Thyroid gland (tissue), 4 donors: ENCODE results near the gene EHD3. TPM values are rescaled to one million over a fixed set of nuclear protein-coding genes. Genes with fewer than 3 reads are reported as not detected.

Experiments
- DNase-seq, 2 donors: peaks; one replicate each; pipeline ENCODE4 v3.0.0-alpha.2; 2019
- H3K27ac ChIP-seq, 3 donors: fragments of 200-600 bp; sonication (generic); 1 replicate in 2 of 3; 2 replicates in 1 of 3; pipeline ENCODE4 v1.5.1; 2016 to 2019; ENCODE audit warnings: mild to moderate bottlenecking in 1 of 3, moderate library complexity in 1 of 3
- H3K27me3 ChIP-seq: fragments of 200-600 bp; sonication (generic); one replicate; pipeline ENCODE4 v1.5.1; 2019
- H3K36me3 ChIP-seq, 2 donors: fragments of 200-600 bp; sonication (generic); one replicate each; pipeline ENCODE4 v1.5.1; 2016 to 2019
- H3K4me1 ChIP-seq, 2 donors: fragments of 200-600 bp; sonication (generic); one replicate each; pipeline ENCODE4 v1.5.1; 2017 to 2019
- H3K4me3 ChIP-seq, 3 donors: fragments of 200-600 bp; sonication (generic); replicated peaks in 1 of 3; 1 replicate in 2 of 3; 2 replicates in 1 of 3; pipeline ENCODE4 v1.5.1; 2016; ENCODE audit warnings: mild to moderate bottlenecking in 1 of 3
- H3K9me3 ChIP-seq: fragments of 200-600 bp; sonication (generic); one replicate; pipeline ENCODE4 v1.5.1; 2017
- CTCF ChIP-seq, 6 experiments: fragments of 200-600 bp in 3 of 6; fragments of 450-650 bp in 3 of 6; sonication (generic) in 3 of 6; IDR thresholded peaks; one replicate each; pipeline ENCODE4 v1.5.1; 2016 to 2019; ENCODE audit warnings: antibody characterized with exemption in 6 of 6, mild to moderate bottlenecking in 2 of 6, inconsistent platforms in 1 of 6, moderate library complexity in 1 of 6
- POLR2A ChIP-seq, 2 donors: fragments of 450-650 bp; IDR thresholded peaks; one replicate each; pipeline ENCODE4 v1.6.1; 2017; ENCODE audit warnings: antibody characterized with exemption in 2 of 2, mild to moderate bottlenecking in 2 of 2, moderate library complexity in 1 of 2
- WGBS, 2 donors: methylation state at CpG; one replicate each; pipeline ENCODE4 v1.1.5; 2017; 5-methylcytosine and 5-hydroxymethylcytosine counted together
- intact Hi-C: fragments of 100-400 bp; cut with DNase I; formaldehyde crosslinking; loops from one replicate; pipeline ENCODE4 v1.15.1; 2023
- total RNA-seq, 4 donors: library from RNA; depleted of rRNA; stranded (reverse); fragments of >200 nt; gene quantifications; one replicate each; pipeline ENCODE4 v1.2.3, GENCODE V29; 2016

EHD3 gene
- total RNA-seq, 4 donors from 2014 or later: 4.2 to 9.2 (median 5.5) TPM

GRCh38 chr2:31241625-31242270 lies 7.8 kb downstream of the EHD3 start:
- no peak overlapping the region for H3K27ac ChIP-seq
- H3K4me3 ChIP-seq: no peak overlapping the region
- intact Hi-C loops: no loop called here
- no peak for DNase-seq
- no peaks in the 10 kb centered on the region for H3K36me3 ChIP-seq
- peaks cover 0 to 7% of the 10 kb centered on the region in 2 donors for H3K4me1 ChIP-seq
- no peak for TF ChIP-seq POLR2A (IDR thresholded peaks at IDR 0.05)
- TF ChIP-seq CTCF (IDR thresholded peaks at IDR 0.05): no peak
- no peaks in the 10 kb centered on the region for H3K27me3 ChIP-seq
- no peaks in the 10 kb centered on the region for H3K9me3 ChIP-seq
- WGBS, 2 donors: 83 to 86% methylated on average over 9 of the region's 10 CpGs

GRCh38 chr2:31243053-31243452 lies 9.1 kb downstream of the EHD3 start:
- Histone ChIP-seq H3K4me1 (peaks cover 0 to 7% of the 10 kb centered on the region in 2 donors), H3K36me3 (no peaks in the 10 kb centered on the region), H3K27ac (no peak overlapping the region), H3K27me3 (no peaks in the 10 kb centered on the region), H3K4me3 (no peak overlapping the region), H3K9me3 (no peaks in the 10 kb centered on the region)
- intact Hi-C loops: no loop called here
- TF ChIP-seq CTCF (IDR thresholded peaks at IDR 0.05) (no peak), POLR2A (IDR thresholded peaks at IDR 0.05) (no peak)
- 96% methylated on average over 5 of the region's 5 CpGs for WGBS, 2 donors
- DNase-seq: no peak

GRCh38 chr2:31244101-31244500 lies 10.1 kb downstream of the EHD3 start:
- Histone ChIP-seq H3K4me3 (no peak overlapping the region), H3K9me3 (no peaks in the 10 kb centered on the region), H3K27me3 (no peaks in the 10 kb centered on the region), H3K4me1 (peaks cover 0 to 7% of the 10 kb centered on the region in 2 donors), H3K36me3 (no peaks in the 10 kb centered on the region), H3K27ac (no peak overlapping the region)
- 88 to 92% methylated on average over 10 of the region's 10 CpGs for WGBS, 2 donors
- intact Hi-C loops: no loop called here
- TF ChIP-seq POLR2A (IDR thresholded peaks at IDR 0.05) (no peak), CTCF (IDR thresholded peaks at IDR 0.05) (no peak)
- no peak for DNase-seq

GRCh38 chr2:31246184-31246852 lies 12.4 kb downstream of the EHD3 start:
- Histone ChIP-seq H3K27ac (no peak overlapping the region), H3K4me1 (no peaks in the 10 kb centered on the region), H3K27me3 (no peaks in the 10 kb centered on the region), H3K9me3 (no peaks in the 10 kb centered on the region), H3K4me3 (no peak overlapping the region), H3K36me3 (no peaks in the 10 kb centered on the region)
- no peak for TF ChIP-seq POLR2A (IDR thresholded peaks at IDR 0.05)
- intact Hi-C loops: no loop called here
- WGBS, 2 donors: 94% methylated on average over 3 of the region's 3 CpGs
- DNase-seq: no peak

- H3K27ac ChIP-seq: no peak overlapping the region
- no peaks in the 10 kb centered on the region for H3K4me1 ChIP-seq
- H3K36me3 ChIP-seq: no peaks in the 10 kb centered on the region
- DNase-seq: no peak
- no peak for TF ChIP-seq POLR2A (IDR thresholded peaks at IDR 0.05)
- TF ChIP-seq CTCF (IDR thresholded peaks at IDR 0.05): no peak
- WGBS, 2 donors: 74 to 77% methylated on average over 5 of the region's 5 CpGs
- H3K4me3 ChIP-seq: no peak overlapping the region
- no peaks in the 10 kb centered on the region for H3K27me3 ChIP-seq
- intact Hi-C loops: no loop called here
- H3K9me3 ChIP-seq: no peaks in the 10 kb centered on the region
These were observed 13.8 kb downstream of the EHD3 start for GRCh38 chr2:31247711-31248110.
